ENCODE results near the gene DCTD.

Gene DCTD

DNA sequence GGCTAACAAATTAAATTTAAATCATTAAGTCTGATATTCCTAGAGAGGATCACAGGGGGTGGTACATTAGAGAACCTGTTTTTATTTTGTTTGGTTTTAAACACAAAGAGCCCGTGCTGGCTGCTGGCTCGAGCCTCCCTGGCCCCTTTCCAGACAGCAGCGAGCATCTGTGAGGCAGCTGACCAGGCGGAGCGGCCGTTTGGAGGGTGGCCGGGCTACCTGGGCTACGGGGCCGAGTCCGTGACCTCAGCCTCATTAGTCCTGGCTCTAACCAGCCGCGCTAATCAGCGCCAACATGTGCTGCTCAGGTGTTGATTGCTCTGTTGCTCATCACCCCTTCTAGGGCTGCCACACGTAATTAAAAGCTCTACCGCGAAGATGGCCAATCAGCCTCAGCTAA, 35.3 kb downstream of the DCTD start:
- Histone ChIP-seq H3K79me2 (ENCODE audit: control insufficient read depth, insufficient read depth, low read length) (no peaks in the 10 kb centered on the region), H3K36me3 (ENCODE audit: control insufficient read depth, insufficient read depth, low read length) (peaks cover 2% of the 10 kb centered on the region)

DNA sequence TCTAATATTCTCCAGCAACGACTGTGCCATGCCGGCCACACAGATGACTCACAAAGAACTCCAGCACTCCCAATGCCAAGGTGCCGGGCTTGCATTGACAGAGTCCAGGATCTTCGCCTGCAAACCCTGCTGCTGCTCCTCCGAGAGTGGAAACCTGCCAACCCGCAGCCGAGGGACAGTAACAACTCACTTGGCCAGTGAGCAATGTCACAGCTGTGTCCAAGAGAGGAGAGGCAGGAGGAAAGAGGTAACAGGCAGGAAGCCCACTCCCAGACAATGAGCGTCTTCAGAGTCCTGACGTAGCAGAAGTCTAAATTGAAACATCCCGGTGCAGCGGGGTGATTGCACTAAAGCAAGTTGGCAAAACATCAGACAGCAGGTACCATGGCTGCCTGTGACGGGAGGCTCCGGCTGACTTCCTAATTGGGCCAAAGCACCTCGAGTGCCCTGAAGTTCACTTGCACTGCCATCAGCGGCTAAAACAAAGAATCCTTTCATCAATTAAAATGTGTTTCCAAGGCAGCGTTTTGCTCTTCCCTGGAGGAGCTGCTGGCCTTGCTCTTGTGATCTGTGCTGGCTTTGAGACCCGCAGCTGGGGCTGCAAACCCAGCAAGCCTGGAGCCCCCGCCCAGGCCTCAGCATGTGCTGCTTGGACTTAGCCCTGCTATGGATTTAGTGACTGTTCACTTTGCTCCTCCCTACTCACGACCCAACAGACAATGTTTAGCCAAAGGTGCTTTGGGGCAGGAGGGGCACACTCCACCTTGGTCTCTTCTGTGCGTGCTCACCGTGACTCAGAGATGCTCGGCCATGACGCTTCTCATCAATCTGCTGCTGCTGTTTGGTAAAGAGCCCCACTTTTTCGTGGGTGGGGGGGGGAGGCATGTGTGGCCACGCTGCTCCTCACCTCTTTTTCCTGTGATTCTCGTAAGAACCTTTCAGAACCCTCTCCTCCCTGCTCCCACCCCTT, 36.5 kb downstream of the DCTD start:
- Histone ChIP-seq H3K4me3 (ENCODE audit: low read length) (no peak overlapping the region), H2AK5ac (ENCODE audit: low read length) (no peak overlapping the region), H2BK15ac (replicated peaks; ENCODE audit: low read depth) (no peak overlapping the region), H3K9ac (ENCODE audit: low read length) (no peak overlapping the region), H3K4ac (ENCODE audit: low read depth, low read length) (no peak overlapping the region), H4K8ac (ENCODE audit: low read depth, low read length) (no peak overlapping the region), H3K4me1 (ENCODE audit: control insufficient read depth, low read depth, low read length) (no peaks in the 10 kb centered on the region), H3K79me1 (ENCODE audit: low read length) (no peaks in the 10 kb centered on the region), H4K5ac (ENCODE audit: low read length) (no peak overlapping the region), H2BK5ac (ENCODE audit: low read length) (no peak overlapping the region), H3K4me2 (ENCODE audit: low read length) (no peak overlapping the region), H3K56ac (ENCODE audit: low read length) (no peak overlapping the region), H3K27me3 (ENCODE audit: insufficient read depth, low read length, poor library complexity) (no peaks in the 10 kb centered on the region), H2BK120ac (ENCODE audit: low read depth, low read length) (no peak overlapping the region), H3K23ac (ENCODE audit: low read length) (no peak overlapping the region), H3K79me2 (ENCODE audit: control insufficient read depth, insufficient read depth, low read length) (no peaks in the 10 kb centered on the region), H3K18ac (ENCODE audit: low read length) (no peak overlapping the region), H3K27ac (ENCODE audit: low read depth, low read length) (no peak overlapping the region), H3K36me3 (ENCODE audit: control insufficient read depth, insufficient read depth, low read length) (peaks cover 2% of the 10 kb centered on the region)
- no peak for DNase-seq
- no CpG with 5 or more reads among the region's 26 CpGs for WGBS (ENCODE audit: extremely low coverage, insufficient coverage, low lambda C conversion rate)

More for the DNA sequence above, 35.3 kb downstream of the DCTD start:
- H3K79me1 ChIP-seq (ENCODE audit: low read length): no peaks in the 10 kb centered on the region
- WGBS (ENCODE audit: extremely low coverage, insufficient coverage, low lambda C conversion rate): no CpG with 5 or more reads among the region's 16 CpGs
- H4K5ac ChIP-seq (ENCODE audit: low read length): no peak overlapping the region
- no peak for DNase-seq
- H2BK120ac ChIP-seq (ENCODE audit: low read depth, low read length): no peak overlapping the region
- H3K4me3 ChIP-seq (ENCODE audit: low read length): no peak overlapping the region
- no peak overlapping the region for H3K23ac ChIP-seq (ENCODE audit: low read length)
- H4K8ac ChIP-seq (ENCODE audit: low read depth, low read length): no peak overlapping the region
- H3K4ac ChIP-seq (ENCODE audit: low read depth, low read length): no peak overlapping the region
- H2BK5ac ChIP-seq (ENCODE audit: low read length): no peak overlapping the region
- H2BK15ac ChIP-seq (replicated peaks; ENCODE audit: low read depth): no peak overlapping the region
- H3K27me3 ChIP-seq (ENCODE audit: insufficient read depth, low read length, poor library complexity): no peaks in the 10 kb centered on the region
- no peak overlapping the region for H3K27ac ChIP-seq (ENCODE audit: low read depth, low read length)
- no peak overlapping the region for H3K4me2 ChIP-seq (ENCODE audit: low read length)
- no peak overlapping the region for H3K56ac ChIP-seq (ENCODE audit: low read length)
- H2AK5ac ChIP-seq (ENCODE audit: low read length): no peak overlapping the region
- no peak overlapping the region for H3K18ac ChIP-seq (ENCODE audit: low read length)
- H3K4me1 ChIP-seq (ENCODE audit: control insufficient read depth, low read depth, low read length): no peaks in the 10 kb centered on the region
- no peak overlapping the region for H3K9ac ChIP-seq (ENCODE audit: low read length)

GRCh38 chr4:182879913-182880312, 37.3 kb downstream of the DCTD start:
- Histone ChIP-seq H3K9ac (ENCODE audit: low read length) (no peak overlapping the region), H3K18ac (ENCODE audit: low read length) (no peak overlapping the region), H2BK15ac (replicated peaks; ENCODE audit: low read depth) (no peak overlapping the region), H3K27me3 (ENCODE audit: insufficient read depth, low read length, poor library complexity) (no peaks in the 10 kb centered on the region), H3K23ac (ENCODE audit: low read length) (no peak overlapping the region), H4K8ac (ENCODE audit: low read depth, low read length) (no peak overlapping the region), H2BK5ac (ENCODE audit: low read length) (no peak overlapping the region), H2AK5ac (ENCODE audit: low read length) (no peak overlapping the region), H4K5ac (ENCODE audit: low read length) (no peak overlapping the region), H3K79me2 (ENCODE audit: control insufficient read depth, insufficient read depth, low read length) (no peaks in the 10 kb centered on the region), H3K4me2 (ENCODE audit: low read length) (no peak overlapping the region), H3K4ac (ENCODE audit: low read depth, low read length) (no peak overlapping the region), H3K27ac (ENCODE audit: low read depth, low read length) (no peak overlapping the region), H3K79me1 (ENCODE audit: low read length) (no peaks in the 10 kb centered on the region), H2BK120ac (ENCODE audit: low read depth, low read length) (no peak overlapping the region), H3K36me3 (ENCODE audit: control insufficient read depth, insufficient read depth, low read length) (peaks cover 1% of the 10 kb centered on the region), H3K56ac (ENCODE audit: low read length) (no peak overlapping the region), H3K4me3 (ENCODE audit: low read length) (no peak overlapping the region), H3K4me1 (ENCODE audit: control insufficient read depth, low read depth, low read length) (no peaks in the 10 kb centered on the region)
- WGBS (ENCODE audit: extremely low coverage, insufficient coverage, low lambda C conversion rate): no CpG with 5 or more reads among the region's 9 CpGs
- no peak for DNase-seq

DNA sequence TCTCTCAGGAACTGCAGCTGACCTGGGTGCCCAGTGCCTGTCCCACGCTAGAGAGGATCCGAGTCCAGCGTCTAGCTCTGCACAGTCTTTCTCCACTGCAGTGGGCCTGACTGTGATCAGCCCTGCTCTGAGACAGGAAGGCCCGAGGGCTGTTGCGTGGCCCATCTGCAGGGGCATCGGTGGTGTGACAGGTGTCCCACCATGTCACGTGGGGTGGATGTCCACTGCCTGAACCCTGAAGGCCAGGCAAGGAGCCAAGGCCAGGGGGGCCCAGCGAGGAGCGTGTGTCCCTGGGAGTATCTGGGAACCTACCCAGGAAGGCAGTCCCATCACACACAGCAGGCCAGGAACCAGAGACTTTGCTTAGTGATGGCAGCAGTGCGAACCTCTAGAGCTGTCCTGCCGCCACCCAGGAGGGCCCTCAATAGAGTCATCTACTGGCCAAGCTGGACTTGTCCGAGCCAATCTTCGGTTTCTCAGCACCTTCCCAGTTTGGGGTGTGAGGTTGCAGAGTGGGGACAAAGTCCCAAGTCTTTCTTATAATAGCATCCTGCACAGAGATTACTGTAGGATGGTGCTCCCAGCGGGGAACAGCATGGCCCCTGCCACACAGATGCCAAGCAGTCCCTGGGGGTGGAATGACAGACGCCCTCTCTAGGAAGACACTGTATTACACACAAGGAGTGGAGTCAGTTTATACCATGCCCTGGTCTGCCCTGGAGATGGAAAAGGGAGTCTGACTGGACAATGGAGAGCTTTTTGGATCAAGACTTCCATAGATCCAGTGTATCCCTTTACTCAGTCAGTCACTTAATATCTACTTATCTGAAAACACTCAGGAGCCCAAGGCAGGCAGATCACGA, 38.3 kb downstream of the DCTD start:
- no peak overlapping the region for H3K56ac ChIP-seq (ENCODE audit: low read length)
- H4K8ac ChIP-seq (ENCODE audit: low read depth, low read length): no peak overlapping the region
- H3K4me1 ChIP-seq (ENCODE audit: control insufficient read depth, low read depth, low read length): no peaks in the 10 kb centered on the region
- H2AK5ac ChIP-seq (ENCODE audit: low read length): no peak overlapping the region
- no peak overlapping the region for H2BK5ac ChIP-seq (ENCODE audit: low read length)
- H3K27me3 ChIP-seq (ENCODE audit: insufficient read depth, low read length, poor library complexity): no peaks in the 10 kb centered on the region
- no peak overlapping the region for H3K9ac ChIP-seq (ENCODE audit: low read length)
- H3K18ac ChIP-seq (ENCODE audit: low read length): no peak overlapping the region
- no peak overlapping the region for H4K5ac ChIP-seq (ENCODE audit: low read length)
- H3K36me3 ChIP-seq (ENCODE audit: control insufficient read depth, insufficient read depth, low read length): no peaks in the 10 kb centered on the region
- H2BK15ac ChIP-seq (replicated peaks; ENCODE audit: low read depth): no peak overlapping the region
- H3K4ac ChIP-seq (ENCODE audit: low read depth, low read length): no peak overlapping the region
- no CpG with 5 or more reads among the region's 16 CpGs for WGBS (ENCODE audit: extremely low coverage, insufficient coverage, low lambda C conversion rate)
- H3K4me3 ChIP-seq (ENCODE audit: low read length): no peak overlapping the region
- H3K4me2 ChIP-seq (ENCODE audit: low read length): no peak overlapping the region
- H3K27ac ChIP-seq (ENCODE audit: low read depth, low read length): no peak overlapping the region
- no peaks in the 10 kb centered on the region for H3K79me1 ChIP-seq (ENCODE audit: low read length)
- DNase-seq: no peak
- H3K79me2 ChIP-seq (ENCODE audit: control insufficient read depth, insufficient read depth, low read length): no peaks in the 10 kb centered on the region
- H3K23ac ChIP-seq (ENCODE audit: low read length): no peak overlapping the region
- H2BK120ac ChIP-seq (ENCODE audit: low read depth, low read length): no peak overlapping the region

- no peak overlapping the region for H3K4me2 ChIP-seq (ENCODE audit: low read length)
- H2AK5ac ChIP-seq (ENCODE audit: low read length): no peak overlapping the region
- H2BK120ac ChIP-seq (ENCODE audit: low read depth, low read length): no peak overlapping the region
- H3K4me1 ChIP-seq (ENCODE audit: control insufficient read depth, low read depth, low read length): no peaks in the 10 kb centered on the region
- no peak overlapping the region for H2BK5ac ChIP-seq (ENCODE audit: low read length)
- H4K8ac ChIP-seq (ENCODE audit: low read depth, low read length): no peak overlapping the region
- H3K9ac ChIP-seq (ENCODE audit: low read length): no peak overlapping the region
- no peaks in the 10 kb centered on the region for H3K27me3 ChIP-seq (ENCODE audit: insufficient read depth, low read length, poor library complexity)
- no peak overlapping the region for H3K27ac ChIP-seq (ENCODE audit: low read depth, low read length)
- no peaks in the 10 kb centered on the region for H3K36me3 ChIP-seq (ENCODE audit: control insufficient read depth, insufficient read depth, low read length)
- H2BK15ac ChIP-seq (replicated peaks; ENCODE audit: low read depth): no peak overlapping the region
- no peak overlapping the region for H3K4me3 ChIP-seq (ENCODE audit: low read length)
- no peak for DNase-seq
- no peak overlapping the region for H3K18ac ChIP-seq (ENCODE audit: low read length)
- no peak overlapping the region for H3K23ac ChIP-seq (ENCODE audit: low read length)
- no peak overlapping the region for H4K5ac ChIP-seq (ENCODE audit: low read length)
- H3K56ac ChIP-seq (ENCODE audit: low read length): no peak overlapping the region
- no CpG with 5 or more reads among the region's 9 CpGs for WGBS (ENCODE audit: extremely low coverage, insufficient coverage, low lambda C conversion rate)
- no peaks in the 10 kb centered on the region for H3K79me1 ChIP-seq (ENCODE audit: low read length)
- no peaks in the 10 kb centered on the region for H3K79me2 ChIP-seq (ENCODE audit: control insufficient read depth, insufficient read depth, low read length)
- H3K4ac ChIP-seq (ENCODE audit: low read depth, low read length): no peak overlapping the region
Measured at GRCh38 chr4:182877326-182877883, 39.8 kb downstream of the DCTD start.

Data from mesendoderm (in vitro differentiated cells).